ENCODE data around the gene FAM151B.

DNA sequence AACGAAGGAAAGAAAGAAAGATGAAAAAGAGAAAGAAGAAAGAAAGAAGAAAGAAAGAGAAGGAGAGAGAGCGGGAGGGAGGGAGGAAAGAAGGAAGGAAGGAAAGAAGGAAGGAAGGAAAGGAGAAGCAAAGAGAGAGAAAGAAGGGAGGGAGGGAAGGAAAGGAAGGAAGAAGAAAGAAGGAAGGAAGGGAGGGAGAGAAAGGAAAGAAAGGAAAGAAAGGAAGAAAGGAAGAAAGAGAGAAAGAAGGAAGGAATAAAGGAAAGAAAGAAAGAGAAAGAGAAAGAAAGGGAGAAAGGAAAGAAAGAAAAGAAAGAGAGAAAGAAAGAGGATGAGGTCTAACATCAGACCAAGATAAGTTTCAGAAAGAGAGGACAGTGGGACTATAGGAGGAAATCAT is 91.2 kb downstream of the FAM151B start:
- TF ChIP-seq EZH2phosphoT487 (IDR thresholded peaks at IDR 0.05; ENCODE audit: low read depth), result no peak
- TF ChIP-seq, protein P1, sequence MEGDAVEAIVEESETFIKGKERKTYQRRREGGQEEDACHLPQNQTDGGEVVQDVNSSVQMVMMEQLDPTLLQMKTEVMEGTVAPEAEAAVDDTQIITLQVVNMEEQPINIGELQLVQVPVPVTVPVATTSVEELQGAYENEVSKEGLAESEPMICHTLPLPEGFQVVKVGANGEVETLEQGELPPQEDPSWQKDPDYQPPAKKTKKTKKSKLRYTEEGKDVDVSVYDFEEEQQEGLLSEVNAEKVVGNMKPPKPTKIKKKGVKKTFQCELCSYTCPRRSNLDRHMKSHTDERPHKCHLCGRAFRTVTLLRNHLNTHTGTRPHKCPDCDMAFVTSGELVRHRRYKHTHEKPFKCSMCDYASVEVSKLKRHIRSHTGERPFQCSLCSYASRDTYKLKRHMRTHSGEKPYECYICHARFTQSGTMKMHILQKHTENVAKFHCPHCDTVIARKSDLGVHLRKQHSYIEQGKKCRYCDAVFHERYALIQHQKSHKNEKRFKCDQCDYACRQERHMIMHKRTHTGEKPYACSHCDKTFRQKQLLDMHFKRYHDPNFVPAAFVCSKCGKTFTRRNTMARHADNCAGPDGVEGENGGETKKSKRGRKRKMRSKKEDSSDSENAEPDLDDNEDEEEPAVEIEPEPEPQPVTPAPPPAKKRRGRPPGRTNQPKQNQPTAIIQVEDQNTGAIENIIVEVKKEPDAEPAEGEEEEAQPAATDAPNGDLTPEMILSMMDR (IDR thresholded peaks at IDR 0.05; ENCODE audit: low read depth, low read length), result no peak

Measured in OCI-LY3 (cell line).